Measurements from ENCODE around the gene SIRT7. TPM values are rescaled to one million over a fixed set of nuclear protein-coding genes. Genes with fewer than 3 reads are reported as not detected.

The SIRT7 gene
- total RNA-seq, 4 donors from 2014 or later: 82.5 to 130 (median 112) TPM

DNA sequence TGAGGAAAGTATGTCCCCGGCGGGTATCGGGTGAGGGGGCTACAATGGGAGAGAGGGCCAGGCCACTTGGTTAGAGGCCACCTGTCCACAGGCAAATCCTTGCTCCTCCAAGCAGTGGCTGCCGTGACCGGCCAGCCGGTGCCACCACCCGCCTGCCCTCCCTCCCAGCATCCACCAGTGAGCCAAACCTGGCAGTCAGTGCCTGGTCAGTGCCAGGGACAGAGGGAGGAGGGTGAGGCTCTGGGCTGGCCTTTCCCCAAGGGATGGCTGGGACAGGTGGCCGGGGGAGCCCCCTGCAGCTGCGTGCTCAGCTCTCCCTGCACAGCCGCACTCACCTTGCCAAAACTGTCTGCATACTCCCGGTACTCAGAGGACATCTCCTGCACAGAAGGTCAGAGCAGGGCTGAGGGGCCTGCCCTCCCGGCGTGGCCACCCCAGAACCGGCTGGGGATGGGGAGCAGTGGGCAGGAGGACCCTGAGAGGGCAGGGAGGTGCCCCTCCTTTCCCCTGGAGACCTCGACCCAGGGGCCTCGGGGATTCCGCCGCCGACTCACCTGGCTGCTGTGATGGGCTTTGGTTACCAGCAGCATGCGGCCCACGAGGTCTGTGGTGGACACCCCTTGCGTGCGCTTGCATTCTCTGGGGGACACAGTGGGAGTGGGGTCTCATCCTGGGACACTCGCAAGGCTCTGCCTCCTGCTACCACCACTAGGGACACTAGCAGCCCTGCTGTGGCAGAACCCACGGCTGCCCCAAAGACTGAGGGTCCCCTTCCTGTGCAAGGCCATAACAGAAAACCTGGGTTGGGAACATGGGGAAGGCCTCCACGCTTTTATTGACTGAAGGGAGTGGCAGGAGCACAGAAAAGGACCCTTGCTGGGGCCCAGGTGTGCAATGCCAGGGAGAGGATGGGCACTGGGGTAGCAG, 10.5 kb downstream of the SIRT7 start:
- Histone ChIP-seq H3K27ac (no peak overlapping the region), H3K4me3 (no peak overlapping the region), H3K9me3 (no peaks in the 10 kb centered on the region), H3K27me3 (no peaks in the 10 kb centered on the region), H3K36me3 (peaks cover 0 to 59% (median 0%) of the 10 kb centered on the region in 3 donors), H3K4me1 (peaks cover 0 to 15% (median 10%) of the 10 kb centered on the region in 4 donors)
- TF ChIP-seq CTCF (IDR thresholded peaks at IDR 0.05) (no peak), POLR2A (IDR thresholded peaks at IDR 0.05) (no peak)
- no peak for DNase-seq

- H3K27ac ChIP-seq: no peak overlapping the region
- H3K4me1 ChIP-seq: peaks cover 0 to 23% (median 14%) of the 10 kb centered on the region in 4 donors
- no peaks in the 10 kb centered on the region for H3K9me3 ChIP-seq
- peaks cover 0 to 51% (median 0%) of the 10 kb centered on the region in 3 donors for H3K36me3 ChIP-seq
- no peak for TF ChIP-seq POLR2A (IDR thresholded peaks at IDR 0.05)
- no peak for TF ChIP-seq CTCF (IDR thresholded peaks at IDR 0.05)
- H3K4me3 ChIP-seq: no peak overlapping the region
- DNase-seq: no peak
- H3K27me3 ChIP-seq: no peaks in the 10 kb centered on the region
These were observed 11.3 kb downstream of the SIRT7 start for GRCh38 chr17:81906476-81907218.

DNA sequence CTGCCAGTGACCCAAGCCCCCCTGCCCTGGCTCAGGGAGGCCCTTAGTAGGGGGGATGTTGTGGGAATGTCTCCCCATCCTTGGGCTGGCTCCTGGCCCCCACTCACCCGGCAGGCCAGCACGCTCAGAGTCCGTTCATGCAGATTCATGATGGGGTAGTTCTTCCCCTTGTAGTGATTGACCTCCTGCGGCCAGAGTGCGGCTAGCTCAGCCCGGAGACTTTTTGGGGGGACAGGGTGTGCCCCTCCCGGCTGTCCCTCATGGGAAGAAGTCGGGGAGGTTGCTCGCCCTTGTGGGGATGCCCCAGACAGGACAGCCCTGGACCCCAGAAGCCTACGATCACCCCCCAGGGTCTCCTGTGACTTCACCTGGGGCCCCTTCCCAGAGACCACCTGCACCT, 12.0 kb downstream of the SIRT7 start:
- no peak for TF ChIP-seq CTCF (IDR thresholded peaks at IDR 0.05)
- TF ChIP-seq POLR2A (IDR thresholded peaks at IDR 0.05): no peak
- no peaks in the 10 kb centered on the region for H3K27me3 ChIP-seq
- peaks cover 0 to 28% (median 14%) of the 10 kb centered on the region in 4 donors for H3K4me1 ChIP-seq
- no peak for DNase-seq
- no peaks in the 10 kb centered on the region for H3K9me3 ChIP-seq
- no peak overlapping the region for H3K27ac ChIP-seq
- H3K4me3 ChIP-seq: no peak overlapping the region
- H3K36me3 ChIP-seq: peaks cover 0 to 51% (median 0%) of the 10 kb centered on the region in 3 donors

- Histone ChIP-seq H3K27ac (no peak overlapping the region), H3K27me3 (no peaks in the 10 kb centered on the region), H3K36me3 (peaks cover 0 to 52% (median 0%) of the 10 kb centered on the region in 3 donors), H3K4me1 (peaks cover 0 to 26% (median 12%) of the 10 kb centered on the region in 4 donors), H3K9me3 (no peaks in the 10 kb centered on the region), H3K4me3 (no peak overlapping the region)
- TF ChIP-seq POLR2A (IDR thresholded peaks at IDR 0.05) (no peak), CTCF (IDR thresholded peaks at IDR 0.05) (no peak)
- no peak for DNase-seq
These were observed 12.5 kb downstream of the SIRT7 start for GRCh38 chr17:81905424-81905875.

DNA sequence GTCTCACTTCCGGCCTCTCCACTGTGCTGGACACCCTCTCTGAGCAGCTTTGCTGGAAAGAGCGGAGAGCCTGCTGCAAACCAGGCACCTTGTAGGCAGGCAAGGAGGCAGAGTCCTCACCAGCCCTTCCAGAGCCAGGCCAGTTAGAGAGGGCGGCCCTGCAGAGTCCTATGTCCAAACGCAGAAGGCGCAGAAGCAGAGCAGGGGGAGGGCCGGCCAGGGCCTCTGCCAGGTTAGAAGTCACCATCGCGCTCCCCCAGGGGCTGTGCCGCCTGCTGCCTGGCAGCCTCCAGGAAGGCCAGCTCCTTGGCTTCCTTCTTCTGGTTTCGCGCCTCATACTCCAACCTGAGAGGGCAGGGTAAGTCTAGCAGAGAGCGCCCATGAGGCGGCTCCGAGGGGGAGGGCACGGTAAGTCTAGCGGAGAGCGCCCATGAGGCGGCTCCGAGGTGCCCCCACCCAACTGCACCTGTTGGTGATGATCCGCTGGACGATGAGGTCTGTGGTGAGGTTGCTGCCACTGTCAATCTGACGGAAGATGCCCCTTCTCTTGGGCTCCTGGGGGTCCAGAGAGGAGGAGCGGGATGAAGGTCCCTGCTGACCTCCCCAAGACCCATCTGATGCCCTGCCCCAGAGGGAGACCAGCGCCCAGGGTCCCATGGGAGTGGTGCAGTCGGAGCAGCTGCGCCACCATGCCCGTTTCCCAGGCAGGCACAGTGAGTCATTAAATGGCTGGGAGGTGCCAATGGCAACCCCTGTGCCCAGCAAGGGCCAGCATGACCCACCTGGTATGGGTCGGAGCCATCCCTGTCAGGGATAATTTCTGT, 13.2 kb downstream of the SIRT7 start:
- Histone ChIP-seq H3K36me3 (peaks cover 0 to 59% (median 0%) of the 10 kb centered on the region in 3 donors), H3K4me1 (peaks cover 0 to 20% (median 9%) of the 10 kb centered on the region in 4 donors), H3K27ac (no peak overlapping the region), H3K27me3 (no peaks in the 10 kb centered on the region), H3K9me3 (no peaks in the 10 kb centered on the region), H3K4me3 (no peak overlapping the region)
- TF ChIP-seq CTCF (IDR thresholded peaks at IDR 0.05) (no peak), POLR2A (IDR thresholded peaks at IDR 0.05) (no peak)
- no peak for DNase-seq
